ENCODE data around the gene SGPP2. TPM values are rescaled to one million over a fixed set of nuclear protein-coding genes. Genes with fewer than 3 reads are reported as not detected.

SGPP2 gene
- polyA plus RNA-seq, 3 donors = not detected

- Histone ChIP-seq H3K4me2 (replicated peaks; ENCODE audit: extremely low read depth, low read length, poor library complexity, severe bottlenecking) (no peak overlapping the region), H3K79me2 (ENCODE audit: insufficient read depth, low read length) (no peaks in the 10 kb centered on the region), H3K9ac (ENCODE audit: insufficient read depth, low read length, poor library complexity, severe bottlenecking) (no peak overlapping the region), H4K20me1 (ENCODE audit: insufficient read depth, low read length) (no peaks in the 10 kb centered on the region), H3K27me3 (ENCODE audit: control insufficient read depth in 2 of 2, insufficient read depth in 2 of 2, low read length in 2 of 2) (no peaks in the 10 kb centered on the region), H3K9me3 (replicated peaks in 1 of 2; ENCODE audit: control insufficient read depth in 1 of 2, insufficient read depth in 1 of 2, low read length in 2 of 2) (no peaks in the 10 kb centered on the region), H2AFZ (ENCODE audit: insufficient read depth, low read depth, low read length, poor library complexity, severe bottlenecking) (no peak overlapping the region), H3K36me3 (replicated peaks in 1 of 2; ENCODE audit: control insufficient read depth in 1 of 2, insufficient read depth in 2 of 2, low read length in 2 of 2) (no peaks in the 10 kb centered on the region), H3K27ac (ENCODE audit: low read depth in 1 of 2, low read length in 2 of 2) (no peak overlapping the region), H3K4me1 (ENCODE audit: control insufficient read depth in 1 of 2, insufficient read depth in 2 of 2, low read length in 2 of 2) (no peaks in the 10 kb centered on the region), H3K4me3 (replicated peaks in 1 of 3; ENCODE audit: low read depth in 2 of 3, low read length in 3 of 3) (no peak overlapping the region)
- H3K4me3 Mint-ChIP-seq = no peak overlapping the region
- DNase-seq = no peak
- no peak for TF ChIP-seq CTCF (IDR thresholded peaks at IDR 0.05)
- intact Hi-C loops (cut with micrococcal nuclease) = no loop called here
- no peaks in the 10 kb centered on the region for H3K36me3 Mint-ChIP-seq
- H3K9me3 Mint-ChIP-seq = peaks cover 0 to 2% (median 0%) of the 10 kb centered on the region in 7 donors
- WGBS (ENCODE audit: insufficient coverage) = 80% methylated on average over 1 of the region's 5 CpGs
- H3K4me1 Mint-ChIP-seq = peaks cover 7% of the 10 kb centered on the region
- no peak overlapping the region for H3K27ac Mint-ChIP-seq
- peaks cover 0 to 3% (median 0%) of the 10 kb centered on the region in 3 donors for H3K27me3 Mint-ChIP-seq (ENCODE audit: low read depth in 3 of 3)
These were observed 82.0 kb downstream of the SGPP2 start for GRCh38 chr2:222506230-222506935.

- TF ChIP-seq CTCF (IDR thresholded peaks at IDR 0.05) = no peak
- no peaks in the 10 kb centered on the region for H3K27me3 ChIP-seq (ENCODE audit: control insufficient read depth in 2 of 2, insufficient read depth in 2 of 2, low read length in 2 of 2)
- H3K4me2 ChIP-seq (replicated peaks; ENCODE audit: extremely low read depth, low read length, poor library complexity, severe bottlenecking) = no peak overlapping the region
- H4K20me1 ChIP-seq (ENCODE audit: insufficient read depth, low read length) = no peaks in the 10 kb centered on the region
- H3K36me3 ChIP-seq (replicated peaks in 1 of 2; ENCODE audit: control insufficient read depth in 1 of 2, insufficient read depth in 2 of 2, low read length in 2 of 2) = no peaks in the 10 kb centered on the region
- H3K4me3 ChIP-seq (replicated peaks in 1 of 3; ENCODE audit: low read depth in 2 of 3, low read length in 3 of 3) = no peak overlapping the region
- peaks cover 2 to 8% (median 6%) of the 10 kb centered on the region in 3 donors for H3K27me3 Mint-ChIP-seq (ENCODE audit: low read depth in 3 of 3)
- H2AFZ ChIP-seq (ENCODE audit: insufficient read depth, low read depth, low read length, poor library complexity, severe bottlenecking) = no peak overlapping the region
- no peak for DNase-seq
- H3K36me3 Mint-ChIP-seq = no peaks in the 10 kb centered on the region
- no peaks in the 10 kb centered on the region for H3K79me2 ChIP-seq (ENCODE audit: insufficient read depth, low read length)
- H3K27ac Mint-ChIP-seq = no peak overlapping the region
- no peaks in the 10 kb centered on the region for H3K4me1 ChIP-seq (ENCODE audit: control insufficient read depth in 1 of 2, insufficient read depth in 2 of 2, low read length in 2 of 2)
- H3K9me3 ChIP-seq (replicated peaks in 1 of 2; ENCODE audit: control insufficient read depth in 1 of 2, insufficient read depth in 1 of 2, low read length in 2 of 2) = no peaks in the 10 kb centered on the region
- H3K27ac ChIP-seq (ENCODE audit: low read depth in 1 of 2, low read length in 2 of 2) = no peak overlapping the region
- H3K9me3 Mint-ChIP-seq = peaks cover 0 to 13% (median 1%) of the 10 kb centered on the region in 7 donors
- peaks cover 6% of the 10 kb centered on the region for H3K4me1 Mint-ChIP-seq
- no peak overlapping the region for H3K9ac ChIP-seq (ENCODE audit: insufficient read depth, low read length, poor library complexity, severe bottlenecking)
- intact Hi-C loops (cut with micrococcal nuclease) = no loop called here
- H3K4me3 Mint-ChIP-seq = no peak overlapping the region
These were observed 90.6 kb downstream of the SGPP2 start for GRCh38 chr2:222514901-222515300.
